Measurements from ENCODE around the gene OXSM.

Gene OXSM

GRCh38 chr3:25803833-25804232 lies 13.9 kb downstream of the OXSM start:
- no peak overlapping the region for H3K4me3 ChIP-seq (ENCODE audit: low read depth, low read length)
- no peaks in the 10 kb centered on the region for H3K36me3 ChIP-seq (ENCODE audit: control insufficient read depth, insufficient read depth, low read length)

GRCh38 chr3:25804676-25805075 lies 14.8 kb downstream of the OXSM start:
- no peak overlapping the region for H3K4me3 ChIP-seq (ENCODE audit: low read depth, low read length)
- H3K9ac ChIP-seq (ENCODE audit: low read depth, low read length), result no peak overlapping the region
- no peaks in the 10 kb centered on the region for H3K9me3 ChIP-seq (ENCODE audit: control insufficient read depth, insufficient read depth, low read length)
- H3K27ac ChIP-seq (ENCODE audit: low read depth, low read length), result no peak overlapping the region
- H3K27me3 ChIP-seq (ENCODE audit: control insufficient read depth, insufficient read depth, low read length), result no peaks in the 10 kb centered on the region
- H3K4me1 ChIP-seq (ENCODE audit: control insufficient read depth, insufficient read depth, low read length), result no peaks in the 10 kb centered on the region
- H3K36me3 ChIP-seq (ENCODE audit: control insufficient read depth, insufficient read depth, low read length), result no peaks in the 10 kb centered on the region

More at GRCh38 chr3:25803833-25804232, 13.9 kb downstream of the OXSM start:
- no peaks in the 10 kb centered on the region for H3K9me3 ChIP-seq (ENCODE audit: control insufficient read depth, insufficient read depth, low read length)
- no peaks in the 10 kb centered on the region for H3K4me1 ChIP-seq (ENCODE audit: control insufficient read depth, insufficient read depth, low read length)
- no peak overlapping the region for H3K27ac ChIP-seq (ENCODE audit: low read depth, low read length)
- H3K27me3 ChIP-seq (ENCODE audit: control insufficient read depth, insufficient read depth, low read length), result no peaks in the 10 kb centered on the region
- H3K9ac ChIP-seq (ENCODE audit: low read depth, low read length), result no peak overlapping the region

GRCh38 chr3:25812644-25813043 lies 22.8 kb downstream of the OXSM start:
- Histone ChIP-seq H3K4me1 (ENCODE audit: control insufficient read depth, insufficient read depth, low read length) (0 out of 2 replicates have a peak, but pooled peaks cover 3% of the 10 kb centered on the region), H3K36me3 (ENCODE audit: control insufficient read depth, insufficient read depth, low read length) (no peaks in the 10 kb centered on the region), H3K9ac (ENCODE audit: low read depth, low read length) (no peak overlapping the region), H3K27ac (ENCODE audit: low read depth, low read length) (no peak overlapping the region), H3K4me3 (ENCODE audit: low read depth, low read length) (no peak overlapping the region), H3K9me3 (ENCODE audit: control insufficient read depth, insufficient read depth, low read length) (no peaks in the 10 kb centered on the region), H3K27me3 (ENCODE audit: control insufficient read depth, insufficient read depth, low read length) (no peaks in the 10 kb centered on the region)

- no peaks in the 10 kb centered on the region for H3K9me3 ChIP-seq (ENCODE audit: control insufficient read depth, insufficient read depth, low read length)
- H3K27me3 ChIP-seq (ENCODE audit: control insufficient read depth, insufficient read depth, low read length), result no peaks in the 10 kb centered on the region
- H3K9ac ChIP-seq (ENCODE audit: low read depth, low read length), result no peak overlapping the region
- H3K36me3 ChIP-seq (ENCODE audit: control insufficient read depth, insufficient read depth, low read length), result no peaks in the 10 kb centered on the region
- no peak overlapping the region for H3K4me3 ChIP-seq (ENCODE audit: low read depth, low read length)
- H3K27ac ChIP-seq (ENCODE audit: low read depth, low read length), result no peak overlapping the region
- peaks cover 38% of the 10 kb centered on the region for H3K4me1 ChIP-seq (ENCODE audit: control insufficient read depth, insufficient read depth, low read length)
These were observed 27.2 kb downstream of the OXSM start for GRCh38 chr3:25817107-25817506.

GRCh38 chr3:25817638-25818037 lies 27.7 kb downstream of the OXSM start:
- Histone ChIP-seq H3K9ac (ENCODE audit: low read depth, low read length) (no peak overlapping the region), H3K4me3 (ENCODE audit: low read depth, low read length) (no peak overlapping the region), H3K27ac (ENCODE audit: low read depth, low read length) (no peak overlapping the region), H3K27me3 (ENCODE audit: control insufficient read depth, insufficient read depth, low read length) (no peaks in the 10 kb centered on the region), H3K4me1 (ENCODE audit: control insufficient read depth, insufficient read depth, low read length) (peaks cover 38% of the 10 kb centered on the region), H3K36me3 (ENCODE audit: control insufficient read depth, insufficient read depth, low read length) (no peaks in the 10 kb centered on the region), H3K9me3 (ENCODE audit: control insufficient read depth, insufficient read depth, low read length) (no peaks in the 10 kb centered on the region)

- H3K27me3 ChIP-seq (ENCODE audit: control insufficient read depth, insufficient read depth, low read length), result no peaks in the 10 kb centered on the region
- no peak overlapping the region for H3K9ac ChIP-seq (ENCODE audit: low read depth, low read length)
- no peaks in the 10 kb centered on the region for H3K36me3 ChIP-seq (ENCODE audit: control insufficient read depth, insufficient read depth, low read length)
- H3K27ac ChIP-seq (ENCODE audit: low read depth, low read length), result no peak overlapping the region
- no peak overlapping the region for H3K4me3 ChIP-seq (ENCODE audit: low read depth, low read length)
- no peaks in the 10 kb centered on the region for H3K9me3 ChIP-seq (ENCODE audit: control insufficient read depth, insufficient read depth, low read length)
- H3K4me1 ChIP-seq (ENCODE audit: control insufficient read depth, insufficient read depth, low read length), result peaks cover 38% of the 10 kb centered on the region
These were observed 28.4 kb downstream of the OXSM start for GRCh38 chr3:25818335-25818734.

- Histone ChIP-seq H3K9me3 (ENCODE audit: control insufficient read depth, insufficient read depth, low read length) (no peaks in the 10 kb centered on the region), H3K27me3 (ENCODE audit: control insufficient read depth, insufficient read depth, low read length) (no peaks in the 10 kb centered on the region), H3K4me1 (ENCODE audit: control insufficient read depth, insufficient read depth, low read length) (peaks cover 38% of the 10 kb centered on the region), H3K27ac (ENCODE audit: low read depth, low read length) (peak overlapping the region; percentile 84), H3K9ac (ENCODE audit: low read depth, low read length) (no peak overlapping the region), H3K36me3 (ENCODE audit: control insufficient read depth, insufficient read depth, low read length) (no peaks in the 10 kb centered on the region), H3K4me3 (ENCODE audit: low read depth, low read length) (no peak overlapping the region)
These were observed 30.5 kb downstream of the OXSM start for GRCh38 chr3:25820366-25820765.

- H3K9me3 ChIP-seq (ENCODE audit: control insufficient read depth, insufficient read depth, low read length), result no peaks in the 10 kb centered on the region
- H3K27ac ChIP-seq (ENCODE audit: low read depth, low read length), result peak overlapping the region; percentile 84
- H3K36me3 ChIP-seq (ENCODE audit: control insufficient read depth, insufficient read depth, low read length), result no peaks in the 10 kb centered on the region
These were observed 31.1 kb downstream of the OXSM start for GRCh38 chr3:25820816-25821486.

GRCh38 chr3:25821746-25822573 lies 32.1 kb downstream of the OXSM start:
- H3K4me1 ChIP-seq (ENCODE audit: control insufficient read depth, insufficient read depth, low read length), result peaks cover 38% of the 10 kb centered on the region
- H3K9me3 ChIP-seq (ENCODE audit: control insufficient read depth, insufficient read depth, low read length), result no peaks in the 10 kb centered on the region
- no peak overlapping the region for H3K27ac ChIP-seq (ENCODE audit: low read depth, low read length)
- no peaks in the 10 kb centered on the region for H3K36me3 ChIP-seq (ENCODE audit: control insufficient read depth, insufficient read depth, low read length)
- no peaks in the 10 kb centered on the region for H3K27me3 ChIP-seq (ENCODE audit: control insufficient read depth, insufficient read depth, low read length)
- no peak overlapping the region for H3K4me3 ChIP-seq (ENCODE audit: low read depth, low read length)
- no peak overlapping the region for H3K9ac ChIP-seq (ENCODE audit: low read depth, low read length)

More at GRCh38 chr3:25820816-25821486, 31.1 kb downstream of the OXSM start:
- Histone ChIP-seq H3K27me3 (ENCODE audit: control insufficient read depth, insufficient read depth, low read length) (no peaks in the 10 kb centered on the region), H3K4me1 (ENCODE audit: control insufficient read depth, insufficient read depth, low read length) (peaks cover 38% of the 10 kb centered on the region), H3K4me3 (ENCODE audit: low read depth, low read length) (no peak overlapping the region), H3K9ac (ENCODE audit: low read depth, low read length) (no peak overlapping the region; the same call in 1 of the 2 replicates)

GRCh38 chr3:25823314-25823713 lies 33.4 kb downstream of the OXSM start:
- H3K27me3 ChIP-seq (ENCODE audit: control insufficient read depth, insufficient read depth, low read length), result no peaks in the 10 kb centered on the region
- no peaks in the 10 kb centered on the region for H3K9me3 ChIP-seq (ENCODE audit: control insufficient read depth, insufficient read depth, low read length)
- H3K4me1 ChIP-seq (ENCODE audit: control insufficient read depth, insufficient read depth, low read length), result peaks cover 27% of the 10 kb centered on the region
- no peak overlapping the region for H3K9ac ChIP-seq (ENCODE audit: low read depth, low read length)
- H3K36me3 ChIP-seq (ENCODE audit: control insufficient read depth, insufficient read depth, low read length), result no peaks in the 10 kb centered on the region
- H3K4me3 ChIP-seq (ENCODE audit: low read depth, low read length), result no peak overlapping the region
- no peak overlapping the region for H3K27ac ChIP-seq (ENCODE audit: low read depth, low read length)

- no peaks in the 10 kb centered on the region for H3K9me3 ChIP-seq (ENCODE audit: control insufficient read depth, insufficient read depth, low read length)
- no peak overlapping the region for H3K9ac ChIP-seq (ENCODE audit: low read depth, low read length)
- H3K27me3 ChIP-seq (ENCODE audit: control insufficient read depth, insufficient read depth, low read length), result no peaks in the 10 kb centered on the region
- peaks cover under 1% of the 10 kb centered on the region; the same call in 1 of the 2 replicates for H3K4me1 ChIP-seq (ENCODE audit: control insufficient read depth, insufficient read depth, low read length)
- H3K27ac ChIP-seq (ENCODE audit: low read depth, low read length), result no peak overlapping the region
- H3K4me3 ChIP-seq (ENCODE audit: low read depth, low read length), result no peak overlapping the region
- no peaks in the 10 kb centered on the region for H3K36me3 ChIP-seq (ENCODE audit: control insufficient read depth, insufficient read depth, low read length)
These were observed 36.6 kb downstream of the OXSM start for GRCh38 chr3:25826510-25826909.

All from HUES48 (cell line).